Sigmoid colon (tissue), 7 donors: Measurements from ENCODE around the gene EXOC6B. TPM values are rescaled to one million over a fixed set of nuclear protein-coding genes. Genes with fewer than 3 reads are reported as not detected.

ENCODE experiments used
- DNase-seq: peaks from one replicate; pipeline ENCODE4 v3.0.0-alpha.2; 2019
- H3K27ac ChIP-seq, 4 donors: fragments of 200-600 bp; sonication (generic); one replicate each; pipeline ENCODE4 v1.5.1; 2016 to 2019; ENCODE audit warnings: mild to moderate bottlenecking in 1 of 4
- H3K27me3 ChIP-seq, 3 donors: fragments of 200-600 bp; sonication (generic); one replicate each; pipeline ENCODE4 v1.5.1; 2019; ENCODE audit warnings: mild to moderate bottlenecking in 1 of 3
- H3K36me3 ChIP-seq, 4 donors: fragments of 200-600 bp; sonication (generic); one replicate each; pipeline ENCODE4 v1.5.1; 2016 to 2019
- H3K4me1 ChIP-seq, 4 donors: fragments of 200-600 bp; sonication (generic); one replicate each; pipeline ENCODE4 v1.5.1; 2017 to 2019
- H3K4me3 ChIP-seq, 4 donors: fragments of 200-600 bp; sonication (generic); one replicate each; pipeline ENCODE4 v1.5.1; 2017 to 2019; ENCODE audit warnings: mild to moderate bottlenecking in 2 of 4, moderate library complexity in 1 of 4
- H3K9me3 ChIP-seq, 4 donors: fragments of 200-600 bp in 3 of 4; sonication (generic) in 3 of 4; one replicate each; pipeline versions ENCODE4 v1.5.1 to v1.6.1; 2013 to 2019
- EP300 ChIP-seq, 4 donors: sonication (generic); formaldehyde crosslinking; IDR thresholded peaks; one replicate each; pipeline ENCODE4 v1.6.1; 2017; ENCODE audit warnings: antibody characterized with exemption in 4 of 4
- POLR2A ChIP-seq, 2 donors: fragments of 450-650 bp; IDR thresholded peaks; one replicate each; pipeline ENCODE4 v1.6.1; 2016; ENCODE audit warnings: antibody characterized with exemption in 2 of 2, mild to moderate bottlenecking in 2 of 2, moderate library complexity in 2 of 2
- POLR2AphosphoS5 ChIP-seq, 4 donors: sonication (generic); formaldehyde crosslinking; IDR thresholded peaks; one replicate each; pipeline ENCODE4 v1.6.1; 2017; ENCODE audit warnings: antibody characterized with exemption in 4 of 4
- WGBS, 2 donors: extraction: QIAGEN DNeasy Blood & Tissue Kit; methylation state at CpG; one replicate each; pipeline ENCODE4 v1.1.7; 2013; 5-methylcytosine and 5-hydroxymethylcytosine counted together
- intact Hi-C: fragments of 100-400 bp; cut with DNase I; formaldehyde crosslinking; loops from one replicate; pipeline ENCODE4 v1.15.1; 2023
- polyA plus RNA-seq, 3 donors: library from polyadenylated mRNA; stranded (reverse); fragments of 200-250 nt; gene quantifications; one replicate each; pipeline ENCODE4 v1.2.3, GENCODE V29; 2013
- total RNA-seq, 4 donors: library from RNA; depleted of rRNA; stranded (reverse); fragments of >200 nt; gene quantifications; one replicate each; pipeline ENCODE4 v1.1.0, GENCODE V29; 2016
- TF ChIP-seq, protein P1 (sequence below), 4 experiments: fragments of 450-650 bp in 3 of 4; fragments of 200-600 bp in 1 of 4; IDR thresholded peaks; one replicate each; pipeline ENCODE4 v1.5.1; 2016 to 2019; ENCODE audit warnings: antibody characterized with exemption in 4 of 4, mild to moderate bottlenecking in 3 of 4, moderate library complexity in 2 of 4
- donor health status: healthy with polysubstance abuse.
- donor health status: Bipolar disorder and iron deficiency.
- donor health status: healthy.

EXOC6B gene
- total and polyA plus RNA-seq, 7 donors = 5.0 to 46.1 (median 25.3) TPM

DNA sequence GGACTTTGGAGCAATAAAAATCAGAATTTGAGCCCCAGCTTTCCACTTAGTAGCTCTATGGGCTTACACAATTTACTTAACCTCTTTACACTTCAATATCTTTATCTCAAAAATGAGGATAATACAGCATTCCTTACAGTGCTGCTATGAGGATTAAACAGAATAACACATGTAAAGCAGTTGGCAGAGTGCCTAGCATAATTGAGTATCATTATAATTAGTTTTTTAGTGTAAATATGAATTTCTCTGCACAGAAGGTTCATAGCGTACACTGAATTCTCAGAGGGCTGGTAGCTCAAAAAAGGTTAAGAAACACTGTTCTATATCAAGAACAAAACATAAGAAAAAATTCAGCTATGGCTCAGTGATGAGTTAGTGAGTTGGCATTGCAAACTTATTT lies 487.8 kb downstream of the EXOC6B start:
- intact Hi-C loops = no loop called here
- no peaks in the 10 kb centered on the region for H3K9me3 ChIP-seq

DNA sequence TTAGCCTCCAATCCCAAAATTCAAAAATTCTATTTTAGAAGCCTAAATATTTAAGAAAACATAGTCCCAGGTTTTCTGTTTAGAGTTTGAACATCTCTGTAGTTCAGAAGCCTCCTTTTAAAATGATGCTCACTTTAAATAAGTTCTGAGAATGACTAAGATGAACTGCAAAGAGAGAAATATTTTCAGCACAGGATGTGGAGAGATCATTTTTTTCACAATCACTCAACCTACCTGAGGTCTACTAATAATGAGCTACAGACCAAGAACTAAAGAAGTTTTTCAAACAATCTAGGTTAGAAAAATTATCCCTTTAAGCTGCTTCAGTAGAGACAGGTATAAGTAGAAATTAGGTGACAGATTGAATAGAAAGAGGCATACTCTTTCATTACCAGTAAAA lies 493.1 kb downstream of the EXOC6B start:
- no peak for DNase-seq
- Histone ChIP-seq H3K27me3 (no peaks in the 10 kb centered on the region), H3K4me1 (no peaks in the 10 kb centered on the region), H3K9me3 (no peaks in the 10 kb centered on the region), H3K4me3 (no peak overlapping the region), H3K27ac (no peak overlapping the region), H3K36me3 (no peaks in the 10 kb centered on the region)
- intact Hi-C loops = no loop called here
- TF ChIP-seq, protein P1, sequence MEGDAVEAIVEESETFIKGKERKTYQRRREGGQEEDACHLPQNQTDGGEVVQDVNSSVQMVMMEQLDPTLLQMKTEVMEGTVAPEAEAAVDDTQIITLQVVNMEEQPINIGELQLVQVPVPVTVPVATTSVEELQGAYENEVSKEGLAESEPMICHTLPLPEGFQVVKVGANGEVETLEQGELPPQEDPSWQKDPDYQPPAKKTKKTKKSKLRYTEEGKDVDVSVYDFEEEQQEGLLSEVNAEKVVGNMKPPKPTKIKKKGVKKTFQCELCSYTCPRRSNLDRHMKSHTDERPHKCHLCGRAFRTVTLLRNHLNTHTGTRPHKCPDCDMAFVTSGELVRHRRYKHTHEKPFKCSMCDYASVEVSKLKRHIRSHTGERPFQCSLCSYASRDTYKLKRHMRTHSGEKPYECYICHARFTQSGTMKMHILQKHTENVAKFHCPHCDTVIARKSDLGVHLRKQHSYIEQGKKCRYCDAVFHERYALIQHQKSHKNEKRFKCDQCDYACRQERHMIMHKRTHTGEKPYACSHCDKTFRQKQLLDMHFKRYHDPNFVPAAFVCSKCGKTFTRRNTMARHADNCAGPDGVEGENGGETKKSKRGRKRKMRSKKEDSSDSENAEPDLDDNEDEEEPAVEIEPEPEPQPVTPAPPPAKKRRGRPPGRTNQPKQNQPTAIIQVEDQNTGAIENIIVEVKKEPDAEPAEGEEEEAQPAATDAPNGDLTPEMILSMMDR (IDR thresholded peaks at IDR 0.05) = no peak
- TF ChIP-seq POLR2A (IDR thresholded peaks at IDR 0.05) = no peak
- no peak for TF ChIP-seq EP300 (IDR thresholded peaks at IDR 0.05)
- TF ChIP-seq POLR2AphosphoS5 (IDR thresholded peaks at IDR 0.05) = no peak

More for the DNA sequence above, 487.8 kb downstream of the EXOC6B start:
- no peak overlapping the region for H3K4me3 ChIP-seq
- H3K4me1 ChIP-seq = no peaks in the 10 kb centered on the region
- no peaks in the 10 kb centered on the region for H3K36me3 ChIP-seq
- TF ChIP-seq, protein P1 (IDR thresholded peaks at IDR 0.05) = no peak
- no peak for TF ChIP-seq POLR2AphosphoS5 (IDR thresholded peaks at IDR 0.05)
- no peak for TF ChIP-seq POLR2A (IDR thresholded peaks at IDR 0.05)
- TF ChIP-seq EP300 (IDR thresholded peaks at IDR 0.05) = no peak
- DNase-seq = no peak
- WGBS, 2 donors = 97 to 98% methylated on average over 1 of the region's 1 CpG
- no peak overlapping the region for H3K27ac ChIP-seq
- no peaks in the 10 kb centered on the region for H3K27me3 ChIP-seq

DNA sequence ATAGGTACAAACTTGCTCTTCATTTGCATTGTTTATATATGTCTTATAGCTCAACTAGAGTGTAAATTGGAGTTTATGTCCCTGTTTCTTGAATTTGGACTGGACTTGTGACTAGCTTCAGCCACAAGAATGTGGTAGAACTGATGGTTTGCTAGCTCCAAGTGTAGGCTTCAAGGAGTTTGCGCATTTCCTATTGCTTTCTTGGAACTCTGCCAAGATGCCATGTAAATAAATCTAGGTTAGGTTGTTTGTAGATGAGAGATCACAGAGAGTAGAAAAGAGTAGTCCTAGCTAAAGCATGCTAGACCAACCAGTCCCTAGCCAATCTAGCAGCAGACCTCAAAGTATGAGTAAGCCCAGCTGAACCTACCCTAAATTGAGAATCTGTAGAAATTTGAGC lies 495.2 kb downstream of the EXOC6B start:
- Histone ChIP-seq H3K36me3 (no peaks in the 10 kb centered on the region), H3K27me3 (no peaks in the 10 kb centered on the region), H3K4me1 (no peaks in the 10 kb centered on the region), H3K27ac (no peak overlapping the region), H3K4me3 (no peak overlapping the region), H3K9me3 (no peaks in the 10 kb centered on the region)
- no peak for DNase-seq
- WGBS, 2 donors = 92 to 96% methylated on average over 1 of the region's 1 CpG
- TF ChIP-seq EP300 (IDR thresholded peaks at IDR 0.05) = no peak
- TF ChIP-seq POLR2A (IDR thresholded peaks at IDR 0.05) = no peak
- TF ChIP-seq, protein P1 (IDR thresholded peaks at IDR 0.05) = no peak
- TF ChIP-seq POLR2AphosphoS5 (IDR thresholded peaks at IDR 0.05) = no peak
- intact Hi-C loops = no loop called here

DNA sequence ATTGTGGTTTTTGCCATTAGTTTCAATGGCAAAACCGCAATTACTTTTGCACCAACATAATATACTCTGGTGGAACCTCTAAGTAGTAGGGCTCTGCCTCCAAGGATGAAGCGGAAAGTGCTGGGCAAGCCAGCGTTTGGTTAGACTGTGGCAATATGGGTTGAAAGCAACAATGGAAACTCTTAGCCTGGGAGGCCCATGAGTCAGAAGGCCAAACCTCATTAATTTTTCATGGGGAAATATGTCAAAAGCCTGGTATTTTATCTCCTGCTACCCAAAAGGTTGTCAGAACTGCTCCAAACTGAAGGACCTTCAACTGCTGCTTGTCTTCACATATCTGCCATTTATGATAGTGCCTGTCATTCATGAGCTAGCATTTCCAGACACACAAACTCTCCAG lies 499.1 kb downstream of the EXOC6B start:
- TF ChIP-seq POLR2AphosphoS5 (IDR thresholded peaks at IDR 0.05) (no peak), POLR2A (IDR thresholded peaks at IDR 0.05) (no peak), EP300 (IDR thresholded peaks at IDR 0.05) (no peak)
- TF ChIP-seq, protein P1 (IDR thresholded peaks at IDR 0.05) = no peak
- H3K9me3 ChIP-seq = no peaks in the 10 kb centered on the region
- intact Hi-C loops = no loop called here
- H3K27ac ChIP-seq = no peak overlapping the region
- H3K27me3 ChIP-seq = no peaks in the 10 kb centered on the region
- H3K4me1 ChIP-seq = no peaks in the 10 kb centered on the region
- H3K36me3 ChIP-seq = no peaks in the 10 kb centered on the region
- no peak overlapping the region for H3K4me3 ChIP-seq
- WGBS, 2 donors = 95 to 96% methylated on average over 3 of the region's 3 CpGs
- no peak for DNase-seq
